Nucleus accumbens (tissue), 56 donors: ENCODE data around the gene CD276.

Source experiments
- DNase-seq, 56 donors: peaks; one replicate each; lab custom pipeline; 2025; lab: John Stamatoyannopoulos, UW

CD276 gene

DNA sequence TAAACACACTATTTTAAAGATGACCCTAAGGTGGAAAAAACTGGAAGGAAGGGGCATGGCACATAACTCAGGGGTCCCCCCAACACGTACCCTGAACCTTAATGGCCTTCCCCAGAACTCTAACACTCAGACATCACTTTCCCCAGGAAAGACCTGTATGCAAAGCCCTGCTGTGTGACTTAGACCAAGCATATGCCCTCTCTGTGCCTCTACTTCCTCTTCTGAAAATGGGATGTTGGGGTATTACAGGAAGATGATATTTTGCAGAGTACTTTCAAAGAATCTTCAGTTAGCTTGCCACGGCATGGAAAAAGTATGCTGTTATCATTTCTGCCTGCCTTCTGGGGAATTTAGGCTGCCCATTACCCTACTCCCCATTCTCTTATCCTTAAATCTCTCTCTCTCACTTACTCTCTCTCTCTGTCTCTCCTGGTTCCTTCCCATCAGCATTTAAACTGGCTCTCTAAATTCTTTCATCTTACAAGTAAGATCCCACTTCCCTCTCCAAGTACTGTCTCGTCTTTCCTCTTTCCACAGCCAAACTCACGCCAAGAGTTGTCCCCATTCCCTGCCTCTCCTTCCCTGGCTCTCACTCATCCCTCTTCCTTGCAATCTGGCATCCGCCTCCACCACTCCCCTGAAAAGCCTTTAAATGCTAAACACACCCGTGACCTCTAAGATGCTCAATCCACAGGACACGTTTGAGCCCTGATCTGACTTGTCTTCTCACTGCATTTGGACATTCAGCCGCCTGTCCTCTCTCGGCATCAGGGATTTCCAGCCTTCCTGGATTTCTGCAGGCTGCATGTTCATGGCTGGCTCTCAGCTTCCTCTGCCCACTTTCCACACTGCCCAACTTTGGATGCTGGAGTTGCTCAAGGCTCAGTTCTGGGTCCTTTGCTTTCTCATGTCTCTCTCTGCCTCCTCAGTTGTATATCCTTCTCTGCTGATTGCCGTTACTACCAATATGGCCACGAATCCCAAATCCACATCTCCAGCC lies 76.4 kb downstream of the CD276 start:
- no peak for DNase-seq

- DNase-seq: peak in 1 of 56 donors; percentile 8
Observed at GRCh38 chr15:73763931-73764330, 79.7 kb downstream of the CD276 start.
